GM15510 (cell line): ENCODE data around the gene FOXK2.

Experiments used
- POLR2A ChIP-seq: IDR thresholded peaks from 3 replicates; pipeline ENCODE4 v1.6.1; 2011; ENCODE audit warnings: borderline replicate concordance; ENCODE audit not compliant: insufficient read length; ENCODE audit errors: extremely low read depth

FOXK2 gene

GRCh38 chr17:82490512-82491195 lies 28.9 kb upstream of the FOXK2 start:
- no peak for TF ChIP-seq POLR2A

- no peak for TF ChIP-seq POLR2A
Measured at GRCh38 chr17:82491196-82491530, 28.4 kb upstream of the FOXK2 start.

DNA sequence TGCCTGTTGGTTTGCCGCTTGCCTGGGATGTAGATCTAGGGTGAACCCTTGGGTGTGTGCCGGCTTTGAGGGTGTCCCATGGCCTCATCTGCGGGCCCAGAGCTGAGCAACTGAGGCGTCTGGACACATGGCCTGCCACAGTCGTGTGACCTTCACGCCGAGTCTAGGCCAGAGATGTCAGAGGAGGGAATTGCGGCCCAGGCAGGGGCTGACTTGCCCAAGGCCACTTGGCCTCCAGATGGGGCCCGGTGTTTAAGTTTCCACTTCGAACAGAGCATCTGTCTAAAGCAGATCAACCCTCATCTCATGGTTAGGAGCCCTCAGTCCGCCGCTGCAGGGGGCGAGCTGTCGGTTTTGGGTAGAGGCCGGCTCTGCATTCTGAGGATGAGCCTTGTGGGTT lies 28.0 kb upstream of the FOXK2 start:
- no peak for TF ChIP-seq POLR2A

DNA sequence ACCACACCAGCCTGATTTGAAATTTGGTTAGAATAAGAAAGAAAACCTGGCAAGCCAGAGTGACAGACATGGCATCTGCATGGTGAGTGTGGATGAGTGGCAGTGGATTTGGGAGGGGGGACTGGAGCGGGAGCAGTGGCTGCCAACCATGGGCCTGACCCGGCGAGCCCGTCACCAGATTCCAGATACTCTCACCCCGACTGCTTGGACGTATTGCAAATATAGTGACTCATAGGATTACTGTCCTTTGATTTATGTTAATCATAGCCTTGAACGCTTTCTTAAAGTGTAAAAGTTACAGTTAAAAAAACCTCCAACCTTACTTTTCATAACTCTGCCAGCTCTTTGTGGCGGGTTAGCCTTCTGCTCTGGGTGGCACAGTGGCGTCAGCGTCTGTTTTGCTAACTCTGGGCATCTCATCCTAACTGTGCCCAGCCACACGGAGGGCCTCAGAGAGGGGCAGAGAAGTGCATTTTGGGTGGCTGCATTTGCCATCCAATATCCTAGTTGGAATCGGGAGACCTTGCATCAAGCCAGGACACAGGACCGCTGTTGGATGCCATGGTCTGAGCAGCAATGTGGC lies 26.8 kb upstream of the FOXK2 start:
- no peak for TF ChIP-seq POLR2A

- no peak for TF ChIP-seq POLR2A
Measured at GRCh38 chr17:82493226-82493781, 26.2 kb upstream of the FOXK2 start.

DNA sequence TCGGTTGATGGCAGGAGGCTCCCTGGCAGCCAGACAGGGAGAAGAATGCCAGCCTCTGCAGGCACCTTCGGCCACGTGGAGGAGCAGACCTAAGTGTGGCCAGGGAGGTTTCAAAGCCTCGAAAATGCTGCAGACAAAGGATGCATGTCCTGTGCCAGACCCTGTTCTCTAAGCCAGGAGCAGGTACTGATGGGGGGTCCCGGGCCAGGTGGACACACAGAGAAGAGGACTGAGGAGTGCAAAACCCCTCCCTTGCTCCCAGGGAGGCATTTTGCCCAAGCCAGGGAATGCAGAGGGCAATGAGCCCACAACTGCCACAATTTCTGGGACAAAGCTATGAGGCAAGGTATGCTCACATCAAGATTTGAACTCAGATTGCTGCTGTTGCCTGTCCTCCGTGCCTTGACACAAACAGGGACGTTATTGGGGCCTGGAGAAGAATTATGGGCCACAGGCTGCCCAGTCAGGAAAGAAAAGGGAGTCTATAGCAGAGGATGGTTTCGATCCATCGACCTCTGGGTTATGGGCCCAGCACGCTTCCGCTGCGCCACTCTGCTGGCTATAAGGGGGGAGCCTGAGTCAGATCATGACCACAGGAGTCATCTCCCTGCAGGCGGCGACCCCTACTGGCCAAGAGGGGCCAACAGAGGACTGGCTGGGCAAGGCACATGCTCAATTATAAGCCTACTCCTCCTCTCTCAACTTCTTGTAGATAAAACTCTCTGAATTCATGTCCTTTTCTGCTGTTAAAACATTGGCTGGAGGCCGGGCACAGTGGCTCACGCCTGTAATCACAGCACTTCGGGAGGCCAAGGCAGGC lies 25.1 kb upstream of the FOXK2 start:
- TF ChIP-seq POLR2A = no peak

- no peak for TF ChIP-seq POLR2A
Measured at GRCh38 chr17:82495844-82496528, 23.5 kb upstream of the FOXK2 start.

DNA sequence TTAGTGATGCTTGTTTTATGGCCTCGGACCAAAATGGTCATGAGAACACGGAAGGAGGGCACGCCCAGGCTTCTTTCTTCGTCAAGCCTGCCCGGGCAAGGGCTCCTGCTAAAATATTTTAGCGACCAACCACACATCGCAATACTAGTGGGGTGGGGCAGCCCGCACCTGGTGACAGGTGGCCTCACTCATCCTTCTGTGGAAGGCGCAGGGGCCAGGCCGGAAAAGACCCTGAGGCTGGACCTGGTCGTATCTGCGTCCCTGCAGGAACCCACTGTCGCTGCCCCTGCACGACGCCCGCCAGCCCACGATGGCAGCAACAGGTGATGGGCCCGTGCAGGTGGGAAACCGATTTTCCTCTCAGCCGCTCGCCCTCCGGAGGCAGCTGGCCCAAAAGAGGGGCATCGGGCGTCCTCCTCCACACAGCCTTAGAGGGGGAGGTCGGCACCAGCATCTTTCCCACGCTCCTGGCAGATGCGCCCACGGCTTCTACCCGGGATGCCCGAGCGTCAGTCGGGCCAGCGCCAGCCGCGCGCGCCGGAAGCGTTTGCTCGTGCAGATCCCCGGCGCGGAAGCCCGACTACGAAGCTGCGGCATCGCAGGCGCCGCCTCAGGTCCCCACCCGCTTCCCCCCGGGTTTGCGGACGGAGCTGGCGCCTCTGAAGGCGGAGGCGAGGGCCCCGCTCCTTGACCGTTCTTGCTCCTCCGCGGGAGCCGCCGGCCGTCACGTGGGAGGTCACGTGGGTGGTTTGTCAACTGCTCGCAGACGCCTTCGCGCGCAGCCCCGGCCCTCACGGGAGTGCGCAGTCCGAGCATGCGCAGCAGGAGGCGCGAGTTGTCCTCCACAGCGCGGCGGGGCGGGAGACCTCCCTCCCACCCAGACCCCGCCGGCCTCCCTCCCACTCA lies 22.8 kb upstream of the FOXK2 start:
- TF ChIP-seq POLR2A = peak; percentile 49

- peak; percentile 19 for TF ChIP-seq POLR2A
Measured at GRCh38 chr17:82497483-82498405, 21.8 kb upstream of the FOXK2 start.

GRCh38 chr17:82502207-82502606 lies 17.3 kb upstream of the FOXK2 start:
- no peak for TF ChIP-seq POLR2A

DNA sequence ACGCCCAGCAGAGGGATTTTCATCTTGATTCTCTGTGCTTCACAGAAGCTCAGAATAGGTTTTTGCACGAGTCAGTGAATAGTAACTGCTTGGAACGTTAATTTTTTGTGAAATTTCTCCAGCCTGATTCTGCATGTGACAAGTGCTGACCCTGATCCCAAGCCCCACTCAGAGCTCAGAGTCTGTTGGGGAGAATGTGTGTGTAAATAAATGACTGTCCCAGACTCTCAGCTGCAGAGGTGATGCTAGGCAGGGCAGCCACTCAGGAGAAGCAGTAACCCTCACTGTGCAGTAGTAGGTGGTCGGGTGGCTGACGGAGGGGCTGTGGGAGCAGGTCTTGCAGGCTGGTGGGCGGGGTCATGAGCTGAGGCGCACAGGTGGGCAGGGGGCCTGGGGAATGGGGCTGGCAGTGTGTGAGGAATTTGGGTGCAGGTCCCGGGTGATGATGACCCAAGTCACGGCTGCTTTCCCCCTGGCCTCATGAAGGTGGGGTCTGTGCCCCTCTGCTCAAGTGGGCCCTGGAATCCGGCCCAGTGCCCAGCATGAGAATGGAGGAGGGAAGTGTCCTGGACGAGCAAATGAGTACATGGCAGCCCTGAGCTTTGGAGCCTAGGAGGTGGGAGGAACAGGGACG lies 16.3 kb upstream of the FOXK2 start:
- no peak for TF ChIP-seq POLR2A

GRCh38 chr17:82503728-82504308 lies 15.7 kb upstream of the FOXK2 start:
- TF ChIP-seq POLR2A = no peak
